Activated T-cell treated with anti-CD3 and anti-CD28 coated beads, Interleukin-2, amount 50 U/mL, for 72 hours (primary cell): ENCODE measurements around the gene PMS1. TPM values are rescaled to one million over a fixed set of nuclear protein-coding genes. Genes with fewer than 3 reads are reported as not detected.
A peak's percentile ranks its signal among the peaks of the same experiment; 100 is the strongest.

Source experiments
- ATAC-seq, 2 donors: fragments of 150-1000 bp; cut with Tn5 transposase; replicated peaks in 1 of 2; 2 replicates each; pipeline ENCODE4 v1.10.0; 2021; ENCODE audit warnings: moderate library complexity in 2 of 2, mild to moderate bottlenecking in 1 of 2
- DNase-seq, 2 donors: peaks; one replicate each; pipeline ENCODE4 v3.0.0; 2021 to 2022; ENCODE audit warnings: mixed read lengths in 1 of 2
- H3K27ac Mint-ChIP-seq: one replicate; pipeline ENCODE4 v1.8.0; 2022; ENCODE audit warnings: mild to moderate bottlenecking, moderate library complexity, mixed read lengths
- H3K27me3 Mint-ChIP-seq: one replicate; pipeline ENCODE4 v1.8.0; 2022; ENCODE audit warnings: low read depth, mixed read lengths
- H3K36me3 Mint-ChIP-seq, 2 donors: one replicate each; pipeline ENCODE4 v1.8.0; 2022; ENCODE audit warnings: mixed read lengths in 2 of 2, mild to moderate bottlenecking in 1 of 2; ENCODE audit not compliant: insufficient read depth in 2 of 2
- H3K4me1 Mint-ChIP-seq: one replicate; pipeline ENCODE4 v1.8.0; 2022; ENCODE audit warnings: low read depth, mixed read lengths
- H3K4me3 Mint-ChIP-seq, 2 donors: one replicate each; pipeline ENCODE4 v1.8.0; 2022; ENCODE audit warnings: mild to moderate bottlenecking in 2 of 2, mixed read lengths in 2 of 2, moderate library complexity in 2 of 2
- H3K9me3 Mint-ChIP-seq, 2 donors: one replicate each; pipeline ENCODE4 v1.8.0; 2022; ENCODE audit warnings: mixed read lengths in 2 of 2
- total RNA-seq, 2 donors: library from RNA; stranded (reverse); gene quantifications; one replicate each; pipeline ENCODE4 v1.2.3, GENCODE V29; 2022

PMS1 gene
- total RNA-seq, 2 donors from 2014 or later: 37.9 to 52.7 TPM

- Mint-ChIP-seq H3K9me3 (no peaks in the 10 kb centered on the region), H3K4me3 (peak overlapping the region in 1 of 2 donors; percentile 73), H3K4me1 (peaks cover 20% of the 10 kb centered on the region), H3K36me3 (peaks cover 9 to 21% of the 10 kb centered on the region in 2 donors), H3K27me3 (no peaks in the 10 kb centered on the region), H3K27ac (peak overlapping the region; percentile 93)
- ATAC-seq: peak in 1 of 2 donors; percentile 58
- peak in 1 of 2 donors; percentile 15 for DNase-seq
Measured at GRCh38 chr2:189791338-189792042, 7.2 kb downstream of the PMS1 start.

- Mint-ChIP-seq H3K4me1 (peaks cover 21% of the 10 kb centered on the region), H3K27ac (no peak overlapping the region), H3K4me3 (no peak overlapping the region), H3K9me3 (no peaks in the 10 kb centered on the region), H3K27me3 (no peaks in the 10 kb centered on the region), H3K36me3 (peaks cover 7 to 16% of the 10 kb centered on the region in 2 donors)
- no peak for ATAC-seq
- DNase-seq: no peak
Measured at GRCh38 chr2:189794310-189794709, 10.1 kb downstream of the PMS1 start.

GRCh38 chr2:189797902-189798301 is 13.7 kb downstream of the PMS1 start:
- Mint-ChIP-seq H3K36me3 (peaks cover 3 to 11% of the 10 kb centered on the region in 2 donors), H3K4me3 (no peak overlapping the region), H3K27ac (no peak overlapping the region), H3K27me3 (no peaks in the 10 kb centered on the region), H3K9me3 (no peaks in the 10 kb centered on the region), H3K4me1 (peaks cover 16% of the 10 kb centered on the region)
- no peak for DNase-seq
- no peak for ATAC-seq

- peak; percentile 48 to 56 for ATAC-seq
- H3K4me3 Mint-ChIP-seq: no peak overlapping the region
- no peak overlapping the region for H3K27ac Mint-ChIP-seq
- no peaks in the 10 kb centered on the region for H3K9me3 Mint-ChIP-seq
- no peak for DNase-seq
- peaks cover 16% of the 10 kb centered on the region for H3K4me1 Mint-ChIP-seq
- no peaks in the 10 kb centered on the region for H3K27me3 Mint-ChIP-seq
- peaks cover 3 to 8% of the 10 kb centered on the region in 2 donors for H3K36me3 Mint-ChIP-seq
Measured at GRCh38 chr2:189798312-189799029, 14.2 kb downstream of the PMS1 start.

GRCh38 chr2:189799030-189799331 is 14.7 kb downstream of the PMS1 start:
- peaks cover 16% of the 10 kb centered on the region for H3K4me1 Mint-ChIP-seq
- no peak overlapping the region for H3K27ac Mint-ChIP-seq
- no peak for DNase-seq
- H3K27me3 Mint-ChIP-seq: no peaks in the 10 kb centered on the region
- H3K4me3 Mint-ChIP-seq: no peak overlapping the region
- ATAC-seq: no peak
- H3K36me3 Mint-ChIP-seq: peaks cover 3 to 8% of the 10 kb centered on the region in 2 donors
- no peaks in the 10 kb centered on the region for H3K9me3 Mint-ChIP-seq

GRCh38 chr2:189799531-189799930 is 15.3 kb downstream of the PMS1 start:
- Mint-ChIP-seq H3K9me3 (no peaks in the 10 kb centered on the region), H3K4me3 (no peak overlapping the region), H3K27me3 (no peaks in the 10 kb centered on the region), H3K27ac (no peak overlapping the region), H3K4me1 (peaks cover 16% of the 10 kb centered on the region), H3K36me3 (peaks cover 3 to 8% of the 10 kb centered on the region in 2 donors)
- no peak for ATAC-seq
- DNase-seq: no peak

- no peak overlapping the region for H3K4me3 Mint-ChIP-seq
- no peak for DNase-seq
- no peak for ATAC-seq
- H3K9me3 Mint-ChIP-seq: no peaks in the 10 kb centered on the region
- no peak overlapping the region for H3K27ac Mint-ChIP-seq
- peaks cover 16% of the 10 kb centered on the region for H3K4me1 Mint-ChIP-seq
- H3K36me3 Mint-ChIP-seq: peaks cover 0 to 5% of the 10 kb centered on the region in 2 donors
- H3K27me3 Mint-ChIP-seq: no peaks in the 10 kb centered on the region
Measured at GRCh38 chr2:189802396-189802912, 18.2 kb downstream of the PMS1 start.

- H3K27me3 Mint-ChIP-seq: no peaks in the 10 kb centered on the region
- H3K9me3 Mint-ChIP-seq: no peaks in the 10 kb centered on the region
- no peak for ATAC-seq
- peaks cover 0 to 5% of the 10 kb centered on the region in 2 donors for H3K36me3 Mint-ChIP-seq
- no peak overlapping the region for H3K4me3 Mint-ChIP-seq
- H3K4me1 Mint-ChIP-seq: peaks cover 12% of the 10 kb centered on the region
- H3K27ac Mint-ChIP-seq: no peak overlapping the region
- no peak for DNase-seq
Measured at GRCh38 chr2:189803431-189803830, 19.2 kb downstream of the PMS1 start.

- DNase-seq: no peak
- Mint-ChIP-seq H3K27ac (peak overlapping the region; percentile 77), H3K36me3 (peaks cover 7 to 43% of the 10 kb centered on the region in 2 donors), H3K4me1 (peaks cover 27% of the 10 kb centered on the region), H3K4me3 (peak overlapping the region; percentile 48 to 61), H3K27me3 (no peaks in the 10 kb centered on the region), H3K9me3 (no peaks in the 10 kb centered on the region)
- ATAC-seq: peak; percentile 65 to 72
Measured at GRCh38 chr2:189818249-189819038, 34.2 kb downstream of the PMS1 start.

- Mint-ChIP-seq H3K27ac (peak overlapping the region; percentile 73), H3K36me3 (peaks cover 7 to 40% of the 10 kb centered on the region in 2 donors), H3K4me3 (peak overlapping the region; percentile 48 to 61), H3K4me1 (peaks cover 27% of the 10 kb centered on the region), H3K9me3 (no peaks in the 10 kb centered on the region), H3K27me3 (no peaks in the 10 kb centered on the region)
- DNase-seq (no peak), ATAC-seq (peak; percentile 69 to 75)
Measured at GRCh38 chr2:189819297-189819704, 35.1 kb downstream of the PMS1 start.

GRCh38 chr2:189821953-189822748 is 37.9 kb downstream of the PMS1 start:
- Mint-ChIP-seq H3K27me3 (no peaks in the 10 kb centered on the region), H3K9me3 (no peaks in the 10 kb centered on the region), H3K27ac (no peak overlapping the region), H3K4me3 (no peak overlapping the region), H3K4me1 (peaks cover 27% of the 10 kb centered on the region), H3K36me3 (peaks cover 4 to 26% of the 10 kb centered on the region in 2 donors)
- ATAC-seq: no peak
- no peak for DNase-seq

- H3K36me3 Mint-ChIP-seq: peaks cover 0 to 19% of the 10 kb centered on the region in 2 donors
- DNase-seq (no peak), ATAC-seq (no peak)
- H3K4me3 Mint-ChIP-seq: no peak overlapping the region
- peaks cover 5% of the 10 kb centered on the region for H3K4me1 Mint-ChIP-seq
- H3K27me3 Mint-ChIP-seq: no peaks in the 10 kb centered on the region
- H3K27ac Mint-ChIP-seq: no peak overlapping the region
- H3K9me3 Mint-ChIP-seq: no peaks in the 10 kb centered on the region
Measured at GRCh38 chr2:189824694-189825396, 40.6 kb downstream of the PMS1 start.
